C4-2B (cell line): Measurements from ENCODE around the gene BCL2L15.

Experiments
- H3K27ac ChIP-seq: fragments of 450-650 bp; 2 replicates; pipeline ENCODE4 v1.5.1; 2017
- CTCF ChIP-seq: fragments of 450-650 bp; conservative IDR thresholded peaks from 2 replicates; pipeline ENCODE4 v1.5.1; 2017; ENCODE audit warnings: mild to moderate bottlenecking
- ZFX ChIP-seq: fragments of 450-650 bp; IDR thresholded peaks from 2 replicates; pipeline ENCODE4 v1.6.1; 2017

Gene BCL2L15

GRCh38 chr1:113879739-113880038 is 7.7 kb downstream of the BCL2L15 start:
- no peak for TF ChIP-seq CTCF
- no peak for TF ChIP-seq ZFX
- H3K27ac ChIP-seq = no peak overlapping the region

- no peak overlapping the region for H3K27ac ChIP-seq
- no peak for TF ChIP-seq CTCF
- no peak for TF ChIP-seq ZFX
These were observed 11.2 kb downstream of the BCL2L15 start for GRCh38 chr1:113876176-113876575.

GRCh38 chr1:113875714-113876113 is 11.7 kb downstream of the BCL2L15 start:
- no peak overlapping the region for H3K27ac ChIP-seq
- TF ChIP-seq CTCF = no peak
- TF ChIP-seq ZFX = no peak

- TF ChIP-seq CTCF (peak; percentile 41), ZFX (no peak)
- no peak overlapping the region for H3K27ac ChIP-seq
These were observed 13.1 kb downstream of the BCL2L15 start for GRCh38 chr1:113874012-113874879.

GRCh38 chr1:113872219-113872935 is 15.0 kb downstream of the BCL2L15 start:
- no peak for TF ChIP-seq CTCF
- H3K27ac ChIP-seq = no peak overlapping the region

- no peak within 1 kb of the TSS for H3K27ac ChIP-seq
- no peak for TF ChIP-seq ZFX
- no peak for TF ChIP-seq CTCF
These were observed 15.7 kb downstream of the BCL2L15 start, which contains the start of gene PTPN22 for GRCh38 chr1:113871597-113872113. TSS of gene PTPN22 (minus strand) at chr1:113871712.

GRCh38 chr1:113870778-113871177 is 16.6 kb downstream of the BCL2L15 start:
- no peak overlapping the region for H3K27ac ChIP-seq
- TF ChIP-seq CTCF (no peak), ZFX (no peak)
